Thoracic aorta (tissue), 2 donors: Measurements from ENCODE around the gene STAT6. TPM values are rescaled to one million over a fixed set of nuclear protein-coding genes. Genes with fewer than 3 reads are reported as not detected.
A peak's percentile ranks its signal among the peaks of the same experiment; 100 is the strongest.

Source experiments
- ATAC-seq: fragments of 150-250 bp; one replicate; pipeline ENCODE4 v1.8.0; 2017; ENCODE audit warnings: low read depth; ENCODE audit not compliant: insufficient number of reproducible peaks, low FRiP score
- DNase-seq: peaks from one replicate; pipeline ENCODE4 v3.0.0-alpha.2; 2020; ENCODE audit warnings: low spot score
- H3K27ac ChIP-seq, 2 donors: fragments of 200-600 bp; sonication (generic); 1 replicate in 1 of 2; 2 replicates in 1 of 2; pipeline ENCODE4 v1.5.1; 2016; ENCODE audit warnings: mild to moderate bottlenecking in 2 of 2, moderate library complexity in 2 of 2
- H3K27me3 ChIP-seq: fragments of 200-600 bp; sonication (generic); replicated peaks from 2 replicates; pipeline ENCODE4 v1.6.0; 2016; ENCODE audit warnings: mild to moderate bottlenecking; ENCODE audit not compliant: insufficient read depth
- H3K36me3 ChIP-seq: fragments of 200-600 bp; sonication (generic); one replicate; pipeline ENCODE4 v1.5.1; 2016
- H3K4me1 ChIP-seq, 2 donors: fragments of 200-600 bp; sonication (generic); 1 replicate in 1 of 2; 2 replicates in 1 of 2; pipeline versions ENCODE4 v1.5.1 to v1.6.0; 2016; ENCODE audit warnings: low read depth in 2 of 2, mild to moderate bottlenecking in 1 of 2; ENCODE audit not compliant: control insufficient read depth in 1 of 2
- H3K4me3 ChIP-seq: fragments of 200-600 bp; sonication (generic); 2 replicates; pipeline ENCODE4 v1.5.1; 2016; ENCODE audit warnings: mild to moderate bottlenecking
- H3K9me3 ChIP-seq: fragments of 200-600 bp; sonication (generic); 2 replicates; pipeline ENCODE4 v1.5.1; 2016
- total RNA-seq, 2 donors: library from RNA; depleted of rRNA; stranded (reverse); fragments of >200 nt; gene quantifications; one replicate each; pipeline versions ENCODE4 v1.1.0 to v1.2.3, GENCODE V29; 2016
- TF ChIP-seq, protein P1 (sequence below): fragments of 200-600 bp; sonication (generic); IDR thresholded peaks from one replicate; pipeline ENCODE4 v1.5.1; 2019; ENCODE audit warnings: antibody characterized with exemption

The STAT6 gene
- total RNA-seq, 2 donors from 2014 or later = 133 to 185 TPM

DNA sequence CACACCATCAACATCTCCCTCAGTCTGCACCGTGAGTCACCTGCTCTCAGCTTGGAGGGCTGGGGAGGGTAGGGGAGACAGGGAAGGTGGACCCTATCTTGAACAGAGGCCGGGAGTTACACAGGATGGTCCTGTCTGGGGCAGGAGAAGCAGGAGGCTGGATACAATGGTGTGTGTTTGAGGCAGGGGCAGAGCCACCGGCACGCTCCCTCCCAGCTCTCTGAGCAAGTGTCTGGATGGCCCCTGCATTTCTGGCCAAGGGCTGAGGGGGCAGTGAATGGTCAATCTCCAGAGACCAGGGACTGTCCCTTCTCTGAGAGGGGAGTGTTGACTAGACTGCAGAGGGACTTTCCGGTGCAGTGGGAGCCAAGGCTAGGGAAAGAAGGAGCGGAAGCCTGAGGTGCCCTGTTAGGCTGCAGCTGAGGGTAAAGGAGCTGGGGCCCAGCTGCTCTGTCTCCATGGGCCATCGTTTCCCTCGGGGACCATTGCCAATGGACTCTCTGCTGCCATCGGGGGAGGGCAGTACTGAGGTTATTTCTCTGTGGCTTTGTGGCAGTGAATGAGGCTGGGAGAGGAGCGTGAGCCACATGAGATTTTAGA is 34.4 kb upstream of the STAT6 start:
- Histone ChIP-seq H3K4me3 (no peak overlapping the region), H3K4me1 (peaks cover 56 to 81% of the 10 kb centered on the region in 2 donors), H3K36me3 (peaks cover 48% of the 10 kb centered on the region), H3K27me3 (no peaks in the 10 kb centered on the region), H3K27ac (peak overlapping the region; percentile 96 to 97), H3K9me3 (no peaks in the 10 kb centered on the region)
- no peak for DNase-seq
- ATAC-seq = no peak
- TF ChIP-seq, protein P1, sequence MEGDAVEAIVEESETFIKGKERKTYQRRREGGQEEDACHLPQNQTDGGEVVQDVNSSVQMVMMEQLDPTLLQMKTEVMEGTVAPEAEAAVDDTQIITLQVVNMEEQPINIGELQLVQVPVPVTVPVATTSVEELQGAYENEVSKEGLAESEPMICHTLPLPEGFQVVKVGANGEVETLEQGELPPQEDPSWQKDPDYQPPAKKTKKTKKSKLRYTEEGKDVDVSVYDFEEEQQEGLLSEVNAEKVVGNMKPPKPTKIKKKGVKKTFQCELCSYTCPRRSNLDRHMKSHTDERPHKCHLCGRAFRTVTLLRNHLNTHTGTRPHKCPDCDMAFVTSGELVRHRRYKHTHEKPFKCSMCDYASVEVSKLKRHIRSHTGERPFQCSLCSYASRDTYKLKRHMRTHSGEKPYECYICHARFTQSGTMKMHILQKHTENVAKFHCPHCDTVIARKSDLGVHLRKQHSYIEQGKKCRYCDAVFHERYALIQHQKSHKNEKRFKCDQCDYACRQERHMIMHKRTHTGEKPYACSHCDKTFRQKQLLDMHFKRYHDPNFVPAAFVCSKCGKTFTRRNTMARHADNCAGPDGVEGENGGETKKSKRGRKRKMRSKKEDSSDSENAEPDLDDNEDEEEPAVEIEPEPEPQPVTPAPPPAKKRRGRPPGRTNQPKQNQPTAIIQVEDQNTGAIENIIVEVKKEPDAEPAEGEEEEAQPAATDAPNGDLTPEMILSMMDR = no peak

DNA sequence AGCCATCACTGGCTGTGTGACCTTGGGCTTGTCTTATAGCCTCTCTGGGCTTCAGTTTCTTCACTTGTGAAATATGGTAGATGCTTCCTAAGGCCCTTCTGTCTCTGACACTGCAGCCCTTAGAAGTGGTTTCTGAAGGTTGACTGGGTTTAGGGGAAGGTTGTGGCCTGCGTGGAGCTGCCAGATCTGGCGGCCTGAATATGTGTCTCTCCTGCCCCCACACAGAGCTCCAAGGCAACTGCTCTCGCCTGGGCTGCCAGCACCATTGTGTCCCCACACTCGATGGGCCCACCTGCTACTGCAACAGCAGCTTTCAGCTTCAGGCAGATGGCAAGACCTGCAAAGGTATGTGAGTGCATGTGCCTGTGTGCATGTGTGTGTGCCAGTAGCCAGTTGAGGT is 32.3 kb upstream of the STAT6 start:
- Histone ChIP-seq H3K27me3 (no peaks in the 10 kb centered on the region), H3K4me1 (peaks cover 45 to 80% of the 10 kb centered on the region in 2 donors), H3K36me3 (peaks cover 69% of the 10 kb centered on the region), H3K27ac (peak overlapping the region; percentile 56 to 57), H3K9me3 (no peaks in the 10 kb centered on the region), H3K4me3 (no peak overlapping the region)
- TF ChIP-seq, protein P1 = no peak
- no peak for DNase-seq
- ATAC-seq = no peak

DNA sequence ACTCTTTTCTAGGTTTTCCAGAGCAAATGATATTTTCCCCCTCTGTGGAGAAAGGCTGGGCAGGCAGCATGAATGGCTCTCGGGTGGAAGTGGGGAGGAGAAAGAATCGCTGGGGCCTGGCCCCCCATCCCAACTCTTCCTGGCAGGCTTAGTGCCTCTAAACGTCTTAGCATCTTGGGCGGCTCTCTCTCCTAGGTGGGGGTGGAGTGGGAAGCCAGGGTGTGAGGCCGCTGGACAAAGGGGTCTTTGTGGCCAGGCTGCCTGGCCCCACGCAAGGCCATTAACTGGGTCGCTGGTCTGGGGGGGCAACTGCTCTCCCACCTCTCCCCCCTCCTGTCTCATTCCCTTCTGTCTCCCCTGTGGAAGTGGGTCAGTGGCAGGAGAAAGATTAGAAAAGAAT is 31.6 kb upstream of the STAT6 start:
- Histone ChIP-seq H3K36me3 (peaks cover 73% of the 10 kb centered on the region), H3K4me3 (no peak overlapping the region), H3K27me3 (no peaks in the 10 kb centered on the region), H3K27ac (peak overlapping the region; percentile 56 to 57), H3K4me1 (peaks cover 41 to 80% of the 10 kb centered on the region in 2 donors), H3K9me3 (no peaks in the 10 kb centered on the region)
- DNase-seq (no peak), ATAC-seq (no peak)
- TF ChIP-seq, protein P1 = no peak

DNA sequence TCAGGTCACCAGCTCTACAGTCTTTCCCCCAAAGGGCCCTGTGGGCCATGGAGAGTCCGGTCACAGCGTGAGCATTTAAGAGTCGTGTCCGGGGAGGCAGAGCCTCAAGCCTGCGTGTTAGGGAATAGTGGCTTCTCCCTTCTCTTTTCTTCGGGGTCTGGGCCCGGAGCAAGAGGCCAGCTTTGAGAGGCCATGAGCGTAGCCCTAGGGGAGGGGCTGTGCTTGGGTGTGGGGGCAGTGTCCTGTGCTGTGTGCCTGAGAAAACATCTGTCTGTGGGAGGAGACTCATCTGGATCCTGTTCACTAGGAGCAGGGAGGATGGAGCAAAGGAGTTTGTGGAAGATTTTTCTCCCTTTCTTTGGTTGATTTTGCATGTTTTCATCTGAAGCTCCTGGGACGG is 31.0 kb upstream of the STAT6 start:
- no peaks in the 10 kb centered on the region for H3K9me3 ChIP-seq
- no peak for DNase-seq
- peaks cover 73% of the 10 kb centered on the region for H3K36me3 ChIP-seq
- H3K27me3 ChIP-seq = no peaks in the 10 kb centered on the region
- H3K4me3 ChIP-seq = no peak overlapping the region
- no peak for ATAC-seq
- H3K27ac ChIP-seq = peak overlapping the region; percentile 56 to 57
- peaks cover 38 to 80% of the 10 kb centered on the region in 2 donors for H3K4me1 ChIP-seq
- TF ChIP-seq, protein P1 = no peak

DNA sequence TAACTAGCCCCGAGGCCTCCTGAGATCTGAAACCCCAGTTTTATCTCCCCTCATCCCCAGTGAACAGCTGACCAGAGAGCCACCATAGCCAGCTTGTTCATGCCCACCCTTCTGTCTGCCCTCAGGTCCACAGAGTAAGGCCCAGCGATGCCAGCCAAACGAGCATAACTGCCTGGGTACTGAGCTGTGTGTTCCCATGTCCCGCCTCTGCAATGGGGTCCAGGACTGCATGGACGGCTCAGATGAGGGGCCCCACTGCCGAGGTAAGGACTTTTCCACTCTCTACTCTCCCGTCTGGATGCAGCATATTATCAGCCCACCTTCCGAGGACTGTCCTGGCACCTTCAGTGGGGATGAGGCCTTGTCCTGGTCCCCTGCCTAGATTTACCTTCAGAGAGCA is 30.1 kb upstream of the STAT6 start:
- no peaks in the 10 kb centered on the region for H3K9me3 ChIP-seq
- ATAC-seq (no peak), DNase-seq (no peak)
- no peaks in the 10 kb centered on the region for H3K27me3 ChIP-seq
- H3K4me1 ChIP-seq = peaks cover 38 to 80% of the 10 kb centered on the region in 2 donors
- peaks cover 73% of the 10 kb centered on the region for H3K36me3 ChIP-seq
- TF ChIP-seq, protein P1 = no peak
- no peak overlapping the region for H3K4me3 ChIP-seq
- peak overlapping the region in 1 of 2 donors; percentile 57 for H3K27ac ChIP-seq
